GM12865 (cell line): ENCODE measurements around the gene WNT9B.

Experiments
- DNase-seq: peaks from one replicate; pipeline ENCODE4 v3.0.0; 2010; ENCODE audit warnings: low read depth
- H3K4me3 ChIP-seq: 2 replicates; pipeline ENCODE4 v1.5.1; 2011; ENCODE audit warnings: mild to moderate bottlenecking, low read depth, low read length, control low read depth
- CTCF ChIP-seq: IDR thresholded peaks from 2 replicates; pipeline ENCODE4 v1.5.1; 2011; ENCODE audit warnings: low read length, control low read depth, low read depth, inconsistent platforms; ENCODE audit not compliant: insufficient read depth; ENCODE audit errors: missing control alignments

Gene WNT9B

DNA sequence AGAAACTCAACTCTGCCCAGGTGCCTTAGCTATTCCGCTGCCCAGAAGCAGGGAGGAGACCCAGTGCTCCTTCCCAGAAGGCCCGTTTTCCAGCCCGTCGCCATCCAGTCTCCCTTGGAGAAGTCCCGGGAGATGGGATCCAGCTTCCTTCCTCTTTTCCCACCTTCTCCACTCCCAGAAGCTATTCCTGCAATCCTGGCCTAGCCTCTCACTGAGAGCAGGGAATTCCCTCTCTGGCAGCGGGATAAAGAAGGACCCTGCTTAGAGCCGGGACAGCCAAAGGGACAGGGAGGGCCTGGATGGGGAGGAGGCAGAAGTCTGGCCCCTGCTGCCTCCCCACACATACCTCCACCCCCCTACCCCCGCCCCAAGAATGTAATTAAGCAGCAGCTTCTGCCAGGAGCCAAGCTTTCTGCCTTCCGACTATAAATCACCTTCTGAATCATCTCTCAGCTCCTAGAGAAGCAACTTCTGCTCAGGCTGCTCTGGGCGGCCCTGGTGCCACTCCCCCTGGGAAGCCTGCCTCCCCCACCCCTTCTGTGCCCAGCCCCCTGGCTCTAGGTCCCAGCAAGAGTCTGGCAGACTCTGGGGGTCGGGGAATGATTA, 39.3 kb upstream of the WNT9B start:
- TF ChIP-seq CTCF = no peak
- no peak for DNase-seq

GRCh38 chr17:46812624-46813318, 38.6 kb upstream of the WNT9B start:
- DNase-seq = no peak
- no peak for TF ChIP-seq CTCF
- H3K4me3 ChIP-seq = no peak overlapping the region

More for the DNA sequence above, 39.3 kb upstream of the WNT9B start:
- H3K4me3 ChIP-seq = no peak overlapping the region

DNA sequence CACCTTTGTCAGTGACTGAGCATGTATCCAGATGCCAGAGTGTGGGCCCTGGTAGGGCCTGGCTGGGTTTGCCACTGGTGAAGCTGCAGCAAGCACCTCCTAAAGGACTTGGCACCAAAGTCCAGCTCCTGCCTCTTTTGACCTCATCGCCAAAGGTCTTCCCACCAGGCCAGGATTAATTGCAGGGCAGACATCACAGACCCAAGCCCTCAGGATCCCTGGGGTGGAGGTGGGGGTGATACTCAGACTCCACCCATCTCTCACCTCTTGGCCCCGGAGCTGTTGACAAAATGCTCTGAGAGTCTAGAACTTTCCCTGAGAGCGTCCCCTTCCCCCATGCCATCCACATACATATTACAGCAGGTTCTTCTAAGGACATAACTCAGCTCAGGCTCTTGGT, 37.5 kb upstream of the WNT9B start:
- H3K4me3 ChIP-seq = no peak overlapping the region
- no peak for DNase-seq
- no peak for TF ChIP-seq CTCF

- TF ChIP-seq CTCF = no peak
- H3K4me3 ChIP-seq = no peak overlapping the region
- DNase-seq = no peak
These were observed 36.9 kb upstream of the WNT9B start for GRCh38 chr17:46814446-46814845.

GRCh38 chr17:46815474-46816353, 35.7 kb upstream of the WNT9B start:
- no peak overlapping the region for H3K4me3 ChIP-seq
- no peak for DNase-seq
- TF ChIP-seq CTCF = no peak

DNA sequence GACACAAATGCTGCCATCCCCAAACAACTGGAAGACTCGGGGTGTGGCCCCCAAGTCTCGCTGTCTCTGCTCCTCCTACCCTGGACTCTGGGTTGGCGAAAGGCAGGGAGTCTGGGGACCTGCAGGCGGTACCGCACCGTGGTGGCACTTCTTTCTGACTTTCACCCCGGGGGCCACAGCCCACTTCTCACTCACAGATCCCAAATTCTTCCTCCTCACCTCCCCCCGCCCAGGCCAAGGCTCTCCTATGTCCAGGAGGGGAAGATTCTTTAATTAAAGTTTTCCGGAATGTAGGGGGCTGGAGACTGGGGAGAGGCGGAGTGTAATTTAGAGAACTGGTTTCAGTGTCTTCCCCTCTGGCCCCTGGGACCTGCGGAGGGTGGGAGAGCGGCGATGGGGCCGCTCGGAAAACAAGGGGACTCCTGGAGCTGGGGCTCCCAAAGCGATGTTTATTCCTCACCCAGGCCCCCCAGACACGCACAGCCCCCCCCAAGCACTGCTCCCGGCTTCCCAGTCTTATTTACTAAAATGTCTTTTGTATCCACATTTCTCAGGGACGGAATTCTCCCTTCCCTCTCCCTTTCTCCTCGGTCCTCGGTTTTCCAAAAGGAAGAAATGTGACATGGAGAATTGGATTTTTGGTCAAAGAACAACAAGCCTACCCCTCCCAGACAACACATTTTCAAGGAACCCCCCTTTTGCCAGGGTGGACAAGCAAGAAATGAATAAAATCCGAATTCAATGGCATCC, 34.1 kb upstream of the WNT9B start:
- H3K4me3 ChIP-seq = no peak overlapping the region
- TF ChIP-seq CTCF = no peak
- no peak for DNase-seq
